ENCODE results near the gene JMJD7. TPM values are rescaled to one million over a fixed set of nuclear protein-coding genes. Genes with fewer than 3 reads are reported as not detected.

JMJD7 gene
- total RNA-seq, 1 experiment from 2014 or later, result 13.2 TPM

DNA sequence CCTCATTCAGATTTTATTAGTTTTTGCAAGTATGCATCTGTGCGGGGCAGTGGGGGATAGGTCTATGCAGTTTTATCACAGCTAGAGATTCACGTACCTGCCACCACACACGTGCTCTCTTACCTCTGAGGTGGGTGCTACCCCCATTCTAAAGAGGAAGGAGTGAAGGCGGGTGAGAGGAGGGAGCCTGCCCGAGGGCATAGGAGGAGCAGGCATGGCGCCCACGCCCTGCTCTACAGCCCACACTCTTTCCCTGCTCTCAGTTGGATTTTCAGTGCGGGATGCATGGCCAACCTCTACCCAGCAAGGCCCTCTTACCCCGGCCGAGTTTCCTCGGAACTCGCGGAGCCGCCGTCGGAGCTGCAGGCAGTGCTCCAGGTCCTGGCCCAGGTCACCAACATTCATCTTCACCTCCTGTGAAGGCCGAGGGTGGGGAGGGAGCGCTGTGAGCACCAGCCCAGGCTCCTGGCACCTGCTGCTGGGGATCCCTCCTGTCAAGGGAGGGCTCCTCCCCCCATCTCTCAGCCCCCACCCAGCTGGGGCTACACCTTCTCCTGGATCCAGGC is 37.7 kb downstream of the JMJD7 start:
- no peak for ATAC-seq
- H3K27ac ChIP-seq (ENCODE audit: low read length), result no peak overlapping the region
- no peaks in the 10 kb centered on the region for H3K36me3 ChIP-seq (ENCODE audit: control insufficient read depth, insufficient read depth, low read length)
- no peak for DNase-seq (ENCODE audit: low read depth, low spot score)
- no peaks in the 10 kb centered on the region for H3K9me3 ChIP-seq (ENCODE audit: control insufficient read depth, insufficient read depth, low read depth, low read length)
- POLR2A ChIA-PET, result no interaction called here
- peaks cover 11% of the 10 kb centered on the region for H3K4me1 ChIP-seq (ENCODE audit: control insufficient read depth, insufficient read depth, low read length)
- H3K4me3 ChIP-seq (ENCODE audit: low read depth in 2 of 2, low read length in 2 of 2), result no peak overlapping the region
- BruUV-seq (replicated peaks), result no TSS peak
- intact Hi-C loops (cut with micrococcal nuclease; ENCODE audit: unreplicated experiment) (no loop called here), in situ Hi-C loops (cut with HindIII; ENCODE audit: low pct_unique_long_range_greater_than_20kb, low sequenced_read_pairs) (no loop called here)
- no peak for TF ChIP-seq POLR2AphosphoS5 (IDR thresholded peaks at IDR 0.05; ENCODE audit: low read depth, low read length)
- H3K27me3 ChIP-seq (ENCODE audit: control insufficient read depth, insufficient read depth, low read length), result no peaks in the 10 kb centered on the region
- CTCF ChIA-PET, result no interaction called here

DNA sequence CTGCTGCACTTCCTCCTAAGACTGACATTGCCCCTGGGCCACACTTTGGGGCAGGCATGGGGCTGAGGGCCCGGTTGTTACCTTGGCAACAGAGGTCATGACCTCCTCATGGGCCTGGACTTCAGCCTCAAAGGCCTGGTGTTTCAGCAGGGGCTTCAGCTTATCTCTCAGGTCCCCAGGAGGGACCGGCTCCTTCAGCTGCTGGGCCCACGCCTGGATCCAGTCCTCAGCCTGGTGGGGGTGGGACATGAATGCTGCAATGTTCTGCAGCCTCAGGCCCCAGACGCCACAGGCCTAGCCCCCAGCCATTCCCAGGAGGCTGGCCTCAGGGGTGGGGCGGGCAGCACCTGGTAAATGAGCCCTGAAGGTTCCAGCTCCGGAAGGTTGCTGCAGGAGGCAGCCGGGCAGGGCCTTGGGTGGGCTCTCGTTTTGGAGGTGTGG is 38.4 kb downstream of the JMJD7 start:
- Histone ChIP-seq H3K4me3 (ENCODE audit: low read depth in 2 of 2, low read length in 2 of 2) (no peak overlapping the region), H3K27ac (ENCODE audit: low read length) (no peak overlapping the region), H3K27me3 (ENCODE audit: control insufficient read depth, insufficient read depth, low read length) (no peaks in the 10 kb centered on the region), H3K36me3 (ENCODE audit: control insufficient read depth, insufficient read depth, low read length) (no peaks in the 10 kb centered on the region), H3K9me3 (ENCODE audit: control insufficient read depth, insufficient read depth, low read depth, low read length) (no peaks in the 10 kb centered on the region), H3K4me1 (ENCODE audit: control insufficient read depth, insufficient read depth, low read length) (peaks cover 18% of the 10 kb centered on the region)
- CTCF ChIA-PET, result no interaction called here
- DNase-seq (ENCODE audit: low read depth, low spot score) (no peak), ATAC-seq (no peak)
- intact Hi-C loops (cut with micrococcal nuclease; ENCODE audit: unreplicated experiment) (no loop called here), in situ Hi-C loops (cut with HindIII; ENCODE audit: low pct_unique_long_range_greater_than_20kb, low sequenced_read_pairs) (no loop called here)
- no TSS peak for BruUV-seq (replicated peaks)
- POLR2A ChIA-PET, result no interaction called here
- no peak for TF ChIP-seq TCF7L2 (IDR thresholded peaks at IDR 0.05; ENCODE audit: low read depth, low read length)
- no peak for TF ChIP-seq SIN3A (IDR thresholded peaks at IDR 0.05; ENCODE audit: borderline replicate concordance, insufficient read depth, low read depth, low read length)
- TF ChIP-seq, protein P1, sequence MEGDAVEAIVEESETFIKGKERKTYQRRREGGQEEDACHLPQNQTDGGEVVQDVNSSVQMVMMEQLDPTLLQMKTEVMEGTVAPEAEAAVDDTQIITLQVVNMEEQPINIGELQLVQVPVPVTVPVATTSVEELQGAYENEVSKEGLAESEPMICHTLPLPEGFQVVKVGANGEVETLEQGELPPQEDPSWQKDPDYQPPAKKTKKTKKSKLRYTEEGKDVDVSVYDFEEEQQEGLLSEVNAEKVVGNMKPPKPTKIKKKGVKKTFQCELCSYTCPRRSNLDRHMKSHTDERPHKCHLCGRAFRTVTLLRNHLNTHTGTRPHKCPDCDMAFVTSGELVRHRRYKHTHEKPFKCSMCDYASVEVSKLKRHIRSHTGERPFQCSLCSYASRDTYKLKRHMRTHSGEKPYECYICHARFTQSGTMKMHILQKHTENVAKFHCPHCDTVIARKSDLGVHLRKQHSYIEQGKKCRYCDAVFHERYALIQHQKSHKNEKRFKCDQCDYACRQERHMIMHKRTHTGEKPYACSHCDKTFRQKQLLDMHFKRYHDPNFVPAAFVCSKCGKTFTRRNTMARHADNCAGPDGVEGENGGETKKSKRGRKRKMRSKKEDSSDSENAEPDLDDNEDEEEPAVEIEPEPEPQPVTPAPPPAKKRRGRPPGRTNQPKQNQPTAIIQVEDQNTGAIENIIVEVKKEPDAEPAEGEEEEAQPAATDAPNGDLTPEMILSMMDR (IDR thresholded peaks at IDR 0.05), result no peak
- no peak for TF ChIP-seq POLR2AphosphoS5 (IDR thresholded peaks at IDR 0.05; ENCODE audit: low read depth, low read length)
- TF ChIP-seq, protein P2, sequence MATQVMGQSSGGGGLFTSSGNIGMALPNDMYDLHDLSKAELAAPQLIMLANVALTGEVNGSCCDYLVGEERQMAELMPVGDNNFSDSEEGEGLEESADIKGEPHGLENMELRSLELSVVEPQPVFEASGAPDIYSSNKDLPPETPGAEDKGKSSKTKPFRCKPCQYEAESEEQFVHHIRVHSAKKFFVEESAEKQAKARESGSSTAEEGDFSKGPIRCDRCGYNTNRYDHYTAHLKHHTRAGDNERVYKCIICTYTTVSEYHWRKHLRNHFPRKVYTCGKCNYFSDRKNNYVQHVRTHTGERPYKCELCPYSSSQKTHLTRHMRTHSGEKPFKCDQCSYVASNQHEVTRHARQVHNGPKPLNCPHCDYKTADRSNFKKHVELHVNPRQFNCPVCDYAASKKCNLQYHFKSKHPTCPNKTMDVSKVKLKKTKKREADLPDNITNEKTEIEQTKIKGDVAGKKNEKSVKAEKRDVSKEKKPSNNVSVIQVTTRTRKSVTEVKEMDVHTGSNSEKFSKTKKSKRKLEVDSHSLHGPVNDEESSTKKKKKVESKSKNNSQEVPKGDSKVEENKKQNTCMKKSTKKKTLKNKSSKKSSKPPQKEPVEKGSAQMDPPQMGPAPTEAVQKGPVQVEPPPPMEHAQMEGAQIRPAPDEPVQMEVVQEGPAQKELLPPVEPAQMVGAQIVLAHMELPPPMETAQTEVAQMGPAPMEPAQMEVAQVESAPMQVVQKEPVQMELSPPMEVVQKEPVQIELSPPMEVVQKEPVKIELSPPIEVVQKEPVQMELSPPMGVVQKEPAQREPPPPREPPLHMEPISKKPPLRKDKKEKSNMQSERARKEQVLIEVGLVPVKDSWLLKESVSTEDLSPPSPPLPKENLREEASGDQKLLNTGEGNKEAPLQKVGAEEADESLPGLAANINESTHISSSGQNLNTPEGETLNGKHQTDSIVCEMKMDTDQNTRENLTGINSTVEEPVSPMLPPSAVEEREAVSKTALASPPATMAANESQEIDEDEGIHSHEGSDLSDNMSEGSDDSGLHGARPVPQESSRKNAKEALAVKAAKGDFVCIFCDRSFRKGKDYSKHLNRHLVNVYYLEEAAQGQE (IDR thresholded peaks at IDR 0.05; ENCODE audit: insufficient read depth in 1 of 2, low read depth in 2 of 2, low read length in 1 of 2), result no peak

DNA sequence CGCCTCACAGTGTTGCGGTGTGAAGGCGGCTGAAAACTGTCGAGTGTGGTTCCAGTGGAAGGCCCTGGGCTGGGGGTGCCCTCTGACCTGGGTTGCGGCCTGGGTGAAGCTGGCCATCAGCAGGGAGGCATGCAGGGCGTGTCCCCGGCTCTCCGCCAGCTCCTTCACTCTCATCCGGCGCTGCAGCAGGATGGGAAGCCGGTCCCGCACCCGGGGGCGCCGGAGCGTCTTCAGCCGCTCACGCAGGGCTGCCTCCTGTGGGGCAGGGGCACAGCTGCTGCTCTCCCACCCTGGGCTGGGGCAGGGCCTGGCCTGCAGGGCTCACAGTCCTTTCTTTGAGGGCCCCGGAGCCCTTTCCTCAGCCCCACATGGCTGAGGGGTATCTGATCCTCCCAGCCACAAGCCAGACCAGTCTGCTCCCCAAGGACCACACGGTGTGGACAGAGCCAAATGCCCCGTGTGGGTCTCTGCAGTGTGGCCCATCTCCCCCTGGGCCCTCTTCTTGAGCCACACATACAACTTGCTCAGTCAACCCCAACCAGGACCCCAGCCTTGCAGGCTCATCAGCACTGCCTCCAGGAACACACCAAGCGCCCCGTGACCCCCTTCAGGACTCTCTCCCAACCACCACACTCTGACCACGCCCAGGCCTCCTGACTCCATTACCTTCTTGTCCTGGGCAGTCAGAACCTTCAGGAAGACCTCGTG is 39.1 kb downstream of the JMJD7 start:
- TF ChIP-seq SIN3A (IDR thresholded peaks at IDR 0.05; ENCODE audit: borderline replicate concordance, insufficient read depth, low read depth, low read length) (no peak), TCF7L2 (IDR thresholded peaks at IDR 0.05; ENCODE audit: low read depth, low read length) (no peak), POLR2AphosphoS5 (IDR thresholded peaks at IDR 0.05; ENCODE audit: low read depth, low read length) (no peak)
- TF ChIP-seq, protein P2 (IDR thresholded peaks at IDR 0.05; ENCODE audit: insufficient read depth in 1 of 2, low read depth in 2 of 2, low read length in 1 of 2), result no peak
- TF ChIP-seq, protein P1 (IDR thresholded peaks at IDR 0.05), result no peak
- CTCF ChIA-PET, result no interaction called here
- POLR2A ChIA-PET, result no interaction called here
- H3K27me3 ChIP-seq (ENCODE audit: control insufficient read depth, insufficient read depth, low read length), result no peaks in the 10 kb centered on the region
- H3K4me1 ChIP-seq (ENCODE audit: control insufficient read depth, insufficient read depth, low read length), result peaks cover 18% of the 10 kb centered on the region
- no peaks in the 10 kb centered on the region for H3K36me3 ChIP-seq (ENCODE audit: control insufficient read depth, insufficient read depth, low read length)
- ATAC-seq, result no peak
- DNase-seq (ENCODE audit: low read depth, low spot score), result no peak
- intact Hi-C loops (cut with micrococcal nuclease; ENCODE audit: unreplicated experiment), result no loop called here
- no peak overlapping the region for H3K27ac ChIP-seq (ENCODE audit: low read length)
- no TSS peak for BruUV-seq (replicated peaks)
- no peak overlapping the region for H3K4me3 ChIP-seq (ENCODE audit: low read depth in 2 of 2, low read length in 2 of 2)
- H3K9me3 ChIP-seq (ENCODE audit: control insufficient read depth, insufficient read depth, low read depth, low read length), result no peaks in the 10 kb centered on the region
- in situ Hi-C loops (cut with HindIII; ENCODE audit: low pct_unique_long_range_greater_than_20kb, low sequenced_read_pairs), result no loop called here
